Testis (tissue), 2 donors: ENCODE measurements around the gene FAM107A.

ENCODE experiments used
- CTCF ChIP-seq, 3 experiments: fragments of 450-650 bp in 2 of 3; fragments of 200-600 bp in 1 of 3; sonication (generic) in 1 of 3; IDR thresholded peaks; one replicate each; pipeline ENCODE4 v1.5.1; 2016 to 2019; ENCODE audit warnings: antibody characterized with exemption in 3 of 3, mild to moderate bottlenecking in 2 of 3, moderate library complexity in 1 of 3
- POLR2A ChIP-seq: fragments of 450-650 bp; IDR thresholded peaks from one replicate; pipeline ENCODE4 v1.6.1; 2017; ENCODE audit warnings: antibody characterized with exemption, mild to moderate bottlenecking, moderate library complexity

GRCh38 chr3:58530354-58530865, 46.8 kb downstream of the FAM107A start:
- TF ChIP-seq CTCF (IDR thresholded peaks at IDR 0.05) (no peak), POLR2A (no peak)
